Mucosa of descending colon (tissue), 3 donors: ENCODE data around the gene PLEKHA6. TPM values are rescaled to one million over a fixed set of nuclear protein-coding genes. Genes with fewer than 3 reads are reported as not detected.

ENCODE experiments used
- ATAC-seq: fragments of 200-7000 bp; cut with Tn5 transposase; one replicate; pipeline ENCODE4 v1.9.1; 2020; ENCODE audit warnings: mild to moderate bottlenecking, moderate library complexity
- DNase-seq, 3 donors: peaks; one replicate each; pipeline ENCODE4 v3.0.0-alpha.2; 2020
- H3K36me3 ChIP-seq: fragments of 200-600 bp; one replicate; pipeline ENCODE4 v1.8.0; 2021; ENCODE audit warnings: low read depth, mild to moderate bottlenecking
- H3K4me1 ChIP-seq: fragments of 200-600 bp; one replicate; pipeline ENCODE4 v1.8.0; 2021; ENCODE audit warnings: low read depth, mild to moderate bottlenecking
- H3K4me3 ChIP-seq: fragments of 200-600 bp; one replicate; pipeline ENCODE4 v1.8.0; 2021; ENCODE audit warnings: mild to moderate bottlenecking
- H3K9me3 ChIP-seq: fragments of 200-600 bp; one replicate; pipeline ENCODE4 v1.8.0; 2021; ENCODE audit warnings: mild to moderate bottlenecking
- intact Hi-C, 2 donors: fragments of 100-400 bp; cut with DNase I in 1 of 2; cut with micrococcal nuclease in 1 of 2; formaldehyde crosslinking; loops; one replicate each; pipeline versions ENCODE4 v1.11.0 to v1.11.1; 2022; cut with DNase I, micrococcal nuclease
- total RNA-seq, 3 donors: library from RNA; stranded (reverse); fragmentation: NEBNext Ultra II Directional in 2 of 3; extraction: Animal tissue kit (Norgen Biotek cat#: 25700) in 2 of 3; gene quantifications; one replicate each; pipeline versions ENCODE4 v1.2.1 to v1.2.4, GENCODE V29; 2021 to 2023
- TF ChIP-seq, protein P1 (sequence below): fragments of 200-600 bp; IDR thresholded peaks from one replicate; pipeline ENCODE4 v1.8.0; 2022; ENCODE audit warnings: antibody characterized with exemption, mild to moderate bottlenecking
- donor health status: DM: no; HTN: no; CAD: no; lungs with moderate emphysema.
- donor health status: DM: no; HTN: no; CAD: no.
- donor health status: DM: no; HTN: yes; CAD: no.

PLEKHA6 gene
- total RNA-seq, 3 donors from 2014 or later: 82.4 to 154 (median 115) TPM

- no peaks in the 10 kb centered on the region for H3K9me3 ChIP-seq
- no peak for ATAC-seq
- no peak overlapping the region for H3K4me3 ChIP-seq
- TF ChIP-seq, protein P1, sequence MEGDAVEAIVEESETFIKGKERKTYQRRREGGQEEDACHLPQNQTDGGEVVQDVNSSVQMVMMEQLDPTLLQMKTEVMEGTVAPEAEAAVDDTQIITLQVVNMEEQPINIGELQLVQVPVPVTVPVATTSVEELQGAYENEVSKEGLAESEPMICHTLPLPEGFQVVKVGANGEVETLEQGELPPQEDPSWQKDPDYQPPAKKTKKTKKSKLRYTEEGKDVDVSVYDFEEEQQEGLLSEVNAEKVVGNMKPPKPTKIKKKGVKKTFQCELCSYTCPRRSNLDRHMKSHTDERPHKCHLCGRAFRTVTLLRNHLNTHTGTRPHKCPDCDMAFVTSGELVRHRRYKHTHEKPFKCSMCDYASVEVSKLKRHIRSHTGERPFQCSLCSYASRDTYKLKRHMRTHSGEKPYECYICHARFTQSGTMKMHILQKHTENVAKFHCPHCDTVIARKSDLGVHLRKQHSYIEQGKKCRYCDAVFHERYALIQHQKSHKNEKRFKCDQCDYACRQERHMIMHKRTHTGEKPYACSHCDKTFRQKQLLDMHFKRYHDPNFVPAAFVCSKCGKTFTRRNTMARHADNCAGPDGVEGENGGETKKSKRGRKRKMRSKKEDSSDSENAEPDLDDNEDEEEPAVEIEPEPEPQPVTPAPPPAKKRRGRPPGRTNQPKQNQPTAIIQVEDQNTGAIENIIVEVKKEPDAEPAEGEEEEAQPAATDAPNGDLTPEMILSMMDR: no peak
- H3K36me3 ChIP-seq: no peaks in the 10 kb centered on the region
- intact Hi-C loops: loop anchor here (5.0 to 10.0 kb wide), 3 partner anchors 98 to 201 kb away; partner anchors contain the start of gene GOLT1A (in 1 of the 2)
- peaks cover 17% of the 10 kb centered on the region for H3K4me1 ChIP-seq
- no peak for DNase-seq
These were observed 3.2 kb upstream of the PLEKHA6 start for GRCh38 chr1:204362984-204363334.

DNA sequence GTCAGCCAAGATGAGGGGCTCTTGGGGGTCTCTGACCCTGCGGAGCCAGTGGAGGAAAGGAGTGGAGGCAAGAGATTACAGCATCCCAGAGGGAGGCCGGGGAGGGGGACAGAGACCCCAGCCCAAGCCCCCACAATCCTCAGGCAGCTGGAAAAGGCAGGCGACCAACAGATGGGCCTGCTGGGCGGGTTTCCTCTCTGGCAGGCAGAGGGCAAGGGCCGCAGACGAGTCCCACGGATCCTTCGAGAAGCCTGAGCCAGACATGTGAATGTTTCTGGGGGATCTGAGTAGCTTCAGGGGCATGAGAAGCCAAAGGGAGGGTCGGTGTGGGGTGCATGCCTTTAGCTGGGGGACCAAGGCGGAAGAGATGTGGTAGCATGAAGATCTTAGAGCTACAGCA lies 2.1 kb upstream of the PLEKHA6 start:
- Histone ChIP-seq H3K4me3 (no peak overlapping the region), H3K4me1 (peaks cover 17% of the 10 kb centered on the region), H3K36me3 (no peaks in the 10 kb centered on the region), H3K9me3 (no peaks in the 10 kb centered on the region)
- TF ChIP-seq, protein P1: no peak
- intact Hi-C loops: loop anchor here (5.0 to 10.0 kb wide), 3 partner anchors 97 to 199 kb away; partner anchors contain the start of gene GOLT1A (in 1 of the 2)
- no peak for ATAC-seq
- no peak for DNase-seq

GRCh38 chr1:204361341-204361771 lies 1.6 kb upstream of the PLEKHA6 start:
- no peaks in the 10 kb centered on the region for H3K9me3 ChIP-seq
- H3K4me1 ChIP-seq: peaks cover 17% of the 10 kb centered on the region
- intact Hi-C loops: loop anchor here (5.0 to 10.0 kb wide), 3 partner anchors 97 to 199 kb away; partner anchors contain the start of gene GOLT1A (in 1 of the 2)
- TF ChIP-seq, protein P1: no peak
- ATAC-seq: no peak
- no peak for DNase-seq
- no peak overlapping the region for H3K4me3 ChIP-seq
- no peaks in the 10 kb centered on the region for H3K36me3 ChIP-seq

DNA sequence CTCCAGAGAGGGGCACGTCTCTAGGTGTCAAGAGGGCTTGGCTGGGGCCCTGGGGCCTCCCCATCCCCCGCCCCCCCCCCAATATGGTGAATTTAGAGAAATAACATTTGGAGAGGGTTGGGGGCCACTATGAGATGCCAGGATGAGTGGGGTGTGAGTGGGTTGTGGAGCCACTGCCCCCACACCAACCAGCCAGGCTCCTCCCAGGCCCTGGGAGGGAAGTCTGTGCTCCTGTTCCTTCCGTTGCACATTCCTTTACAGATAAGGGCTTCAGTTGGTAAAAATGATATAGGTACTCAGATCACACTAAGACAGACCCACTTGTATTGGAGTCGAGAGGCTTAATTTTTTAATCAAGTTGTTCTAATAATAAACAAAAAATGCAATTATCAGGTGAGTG lies 585 bp upstream of the PLEKHA6 start:
- DNase-seq (no peak), ATAC-seq (no peak)
- intact Hi-C loops: loop anchor here (5.0 to 10.0 kb wide), 3 partner anchors 96 to 198 kb away; partner anchors contain the start of gene GOLT1A (in 1 of the 2)
- Histone ChIP-seq H3K36me3 (no peaks in the 10 kb centered on the region), H3K4me3 (no peak overlapping the region), H3K9me3 (no peaks in the 10 kb centered on the region), H3K4me1 (peaks cover 17% of the 10 kb centered on the region)
- TF ChIP-seq, protein P1: no peak

DNA sequence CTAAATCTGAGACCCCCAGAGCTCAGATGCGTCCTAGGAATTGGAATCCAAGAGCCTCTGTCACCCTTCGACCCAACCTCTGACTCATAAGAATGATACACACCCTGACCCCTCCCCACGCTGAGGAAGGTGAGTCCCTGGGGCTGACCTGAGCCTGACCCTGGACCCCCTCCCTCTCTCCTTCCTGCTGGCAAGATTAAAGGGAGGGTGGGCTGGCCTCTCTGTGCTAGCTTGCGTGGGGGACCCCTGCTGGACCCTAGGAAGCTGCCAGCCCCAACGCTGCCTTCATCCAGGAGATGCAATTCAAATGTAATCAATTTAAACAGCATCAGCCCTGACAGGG lies 627 bp downstream of the PLEKHA6 start:
- Histone ChIP-seq H3K4me3 (no peak overlapping the region), H3K4me1 (peaks cover 13% of the 10 kb centered on the region), H3K36me3 (no peaks in the 10 kb centered on the region), H3K9me3 (no peaks in the 10 kb centered on the region)
- TF ChIP-seq, protein P1: no peak
- ATAC-seq: no peak
- no peak for DNase-seq
- intact Hi-C loops: loop anchor here in 1 of 2 donors (5.0 kb wide), 1 partner anchor 197 kb away; no protein-coding TSS in a partner anchor
